ENCODE results near the gene SLC13A1. TPM values are rescaled to one million over a fixed set of nuclear protein-coding genes. Genes with fewer than 3 reads are reported as not detected.

The SLC13A1 gene
- total and polyA plus RNA-seq, 2 experiments from 2014 or later: not detected

GRCh38 chr7:123244768-123245167 is 45.0 kb upstream of the SLC13A1 start (continued):
- no peak for TF ChIP-seq REST (IDR thresholded peaks at IDR 0.05; ENCODE audit: unreplicated experiment)

- H3K4me1 Mint-ChIP-seq: no peaks in the 10 kb centered on the region
- no peaks in the 10 kb centered on the region for H3K36me3 Mint-ChIP-seq (ENCODE audit: low read depth)
- H3K4me2 ChIP-seq: no peak overlapping the region
- no peaks in the 10 kb centered on the region; the same call in 1 of the 2 replicates for H3K4me1 ChIP-seq (ENCODE audit: insufficient read depth)
- H3K9me2 ChIP-seq (ENCODE audit: insufficient read depth): no peaks in the 10 kb centered on the region; the same call in 1 of the 2 replicates
- H3K27ac Mint-ChIP-seq: no peak overlapping the region
- DNase-seq (ENCODE audit: low spot score): no peak
- H3K27me3 ChIP-seq (ENCODE audit: insufficient read depth): no peaks in the 10 kb centered on the region
- H3K4me3 ChIP-seq: no peak overlapping the region
- H3K9me3 Mint-ChIP-seq: no peaks in the 10 kb centered on the region
- peaks cover 2% of the 10 kb centered on the region for H3K27me3 Mint-ChIP-seq (ENCODE audit: insufficient read depth, low read depth, poor library complexity)
- no peak overlapping the region for H3K27ac ChIP-seq (ENCODE audit: low read depth)
- H3K36me3 ChIP-seq (ENCODE audit: insufficient read depth): no peaks in the 10 kb centered on the region
- ATAC-seq: no peak
- peak overlapping the region; percentile 53; the same call in 1 of the 2 replicates for H2AFZ ChIP-seq
- no peaks in the 10 kb centered on the region for H4K20me1 ChIP-seq (replicated peaks; ENCODE audit: insufficient read depth)
- no peaks in the 10 kb centered on the region for H3K79me2 ChIP-seq (replicated peaks; ENCODE audit: insufficient read depth)
- no peak overlapping the region for H3K4me3 Mint-ChIP-seq
- no peaks in the 10 kb centered on the region for H3F3A ChIP-seq (replicated peaks; ENCODE audit: low read depth)
- TF ChIP-seq POLR2AphosphoS5 (IDR thresholded peaks at IDR 0.05; ENCODE audit: low read depth): no peak
- no peak for TF ChIP-seq NANOG (IDR thresholded peaks at IDR 0.05; ENCODE audit: borderline replicate concordance)
- TF ChIP-seq ZNF114 (CRISPR knock-in tag; IDR thresholded peaks at IDR 0.05): no peak
- no peak for TF ChIP-seq EZH2 (IDR thresholded peaks at IDR 0.05; ENCODE audit: low read depth, unreplicated experiment)
- TF ChIP-seq JUNB (IDR thresholded peaks at IDR 0.05; ENCODE audit: unreplicated experiment): no peak
- TF ChIP-seq CREB1 (CRISPR knock-in tag; IDR thresholded peaks at IDR 0.05; ENCODE audit: low read depth): no peak
- TF ChIP-seq EZH2phosphoT487 (IDR thresholded peaks at IDR 0.05; ENCODE audit: unreplicated experiment): no peak
- TF ChIP-seq ZNF462 (CRISPR knock-in tag; IDR thresholded peaks at IDR 0.05): no peak
- TF ChIP-seq REST (IDR thresholded peaks at IDR 0.05; ENCODE audit: unreplicated experiment): no peak
Measured at GRCh38 chr7:123242467-123243092, 42.8 kb upstream of the SLC13A1 start.

Measured in GM23338 (cell line).